ENCODE results near the gene PSME3.
"Not testable (repeated sequence)": the region's sequence is repeated elsewhere in the genome, so short reads cannot be mapped to it uniquely, and the experiment has no call there.

Gene PSME3

GRCh38 chr17:42852351-42852750 is 19.2 kb downstream of the PSME3 start:
- ChIA-PET CTCF (no interaction called here), POLR2A (no interaction called here)
- DNase-seq (ENCODE audit: extremely low spot score) = no peak
- TF ChIP-seq PKNOX1 (IDR thresholded peaks at IDR 0.05) (no peak), FOXM1 (IDR thresholded peaks at IDR 0.05; ENCODE audit: borderline replicate concordance) (no peak), ELF4 (IDR thresholded peaks at IDR 0.05) (no peak), CTBP1 (IDR thresholded peaks at IDR 0.05; ENCODE audit: borderline replicate concordance) (no peak), HDGF (IDR thresholded peaks at IDR 0.05; ENCODE audit: borderline replicate concordance) (no peak), SUZ12 (IDR thresholded peaks at IDR 0.05) (no peak), LEF1 (IDR thresholded peaks at IDR 0.05; ENCODE audit: borderline replicate concordance) (no peak)

GRCh38 chr17:42853004-42853403 is 19.8 kb downstream of the PSME3 start:
- POLR2A ChIA-PET = interaction anchor here (0.8 kb wide), 1 partner anchor 19 kb away, joined by 3 read pairs; no protein-coding TSS in a partner anchor
- DNase-seq (ENCODE audit: extremely low spot score) = no peak
- CTCF ChIA-PET = no interaction called here
- TF ChIP-seq ZNF384 (IDR thresholded peaks at IDR 0.05) (no peak), PKNOX1 (IDR thresholded peaks at IDR 0.05) (no peak), FOXM1 (IDR thresholded peaks at IDR 0.05; ENCODE audit: borderline replicate concordance) (no peak), BHLHE40 (IDR thresholded peaks at IDR 0.05; ENCODE audit: borderline replicate concordance) (no peak), FOXK2 (IDR thresholded peaks at IDR 0.05) (no peak), LEF1 (IDR thresholded peaks at IDR 0.05; ENCODE audit: borderline replicate concordance) (no peak), SP1 (IDR thresholded peaks at IDR 0.05) (no peak), NFRKB (IDR thresholded peaks at IDR 0.05) (no peak), FOXA1 (IDR thresholded peaks at IDR 0.05) (no peak), L3MBTL2 (conservative IDR thresholded peaks at IDR 0.05) (no peak), ELF4 (IDR thresholded peaks at IDR 0.05) (no peak), SUZ12 (IDR thresholded peaks at IDR 0.05) (no peak), HDGF (IDR thresholded peaks at IDR 0.05; ENCODE audit: borderline replicate concordance) (no peak), ARNT (IDR thresholded peaks at IDR 0.05) (no peak), CTBP1 (IDR thresholded peaks at IDR 0.05; ENCODE audit: borderline replicate concordance) (no peak), TARDBP (IDR thresholded peaks at IDR 0.05) (no peak)

DNA sequence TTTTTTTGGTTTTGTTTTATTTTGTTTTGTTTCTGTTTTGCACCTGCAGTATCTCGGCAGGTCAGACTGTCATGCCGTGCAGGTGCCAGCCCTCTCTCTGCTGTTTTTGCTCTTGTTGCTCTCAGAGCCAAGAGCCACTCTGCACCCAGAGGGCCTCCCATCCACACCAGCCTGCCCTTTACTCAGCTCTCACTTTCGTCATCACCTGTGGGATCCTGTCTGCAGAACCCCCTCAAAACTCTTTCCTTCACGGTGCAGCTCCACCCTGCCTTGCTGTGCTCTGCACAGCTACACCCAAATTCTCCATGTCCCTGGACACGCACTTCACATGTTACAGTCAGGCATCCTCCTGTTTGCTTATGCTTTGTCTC is 20.4 kb downstream of the PSME3 start:
- ChIA-PET POLR2A (interaction anchor here (0.8 kb wide), 1 partner anchor 20 kb away, joined by 3 read pairs; no protein-coding TSS in a partner anchor), CTCF (no interaction called here)
- TF ChIP-seq FOXA1 (IDR thresholded peaks at IDR 0.05) (no peak), BHLHE40 (IDR thresholded peaks at IDR 0.05; ENCODE audit: borderline replicate concordance) (no peak), ARNT (IDR thresholded peaks at IDR 0.05) (no peak), PKNOX1 (IDR thresholded peaks at IDR 0.05) (no peak), LEF1 (IDR thresholded peaks at IDR 0.05; ENCODE audit: borderline replicate concordance) (no peak), CTBP1 (IDR thresholded peaks at IDR 0.05; ENCODE audit: borderline replicate concordance) (no peak), TARDBP (IDR thresholded peaks at IDR 0.05) (no peak), FOXK2 (IDR thresholded peaks at IDR 0.05) (no peak), HDGF (IDR thresholded peaks at IDR 0.05; ENCODE audit: borderline replicate concordance) (no peak), NFRKB (IDR thresholded peaks at IDR 0.05) (no peak), ELF4 (IDR thresholded peaks at IDR 0.05) (no peak), ZNF384 (IDR thresholded peaks at IDR 0.05) (no peak), L3MBTL2 (conservative IDR thresholded peaks at IDR 0.05) (no peak), SP1 (IDR thresholded peaks at IDR 0.05) (no peak), FOXM1 (IDR thresholded peaks at IDR 0.05; ENCODE audit: borderline replicate concordance) (no peak), SUZ12 (IDR thresholded peaks at IDR 0.05) (no peak)
- DNase-seq (ENCODE audit: extremely low spot score) = no peak

DNA sequence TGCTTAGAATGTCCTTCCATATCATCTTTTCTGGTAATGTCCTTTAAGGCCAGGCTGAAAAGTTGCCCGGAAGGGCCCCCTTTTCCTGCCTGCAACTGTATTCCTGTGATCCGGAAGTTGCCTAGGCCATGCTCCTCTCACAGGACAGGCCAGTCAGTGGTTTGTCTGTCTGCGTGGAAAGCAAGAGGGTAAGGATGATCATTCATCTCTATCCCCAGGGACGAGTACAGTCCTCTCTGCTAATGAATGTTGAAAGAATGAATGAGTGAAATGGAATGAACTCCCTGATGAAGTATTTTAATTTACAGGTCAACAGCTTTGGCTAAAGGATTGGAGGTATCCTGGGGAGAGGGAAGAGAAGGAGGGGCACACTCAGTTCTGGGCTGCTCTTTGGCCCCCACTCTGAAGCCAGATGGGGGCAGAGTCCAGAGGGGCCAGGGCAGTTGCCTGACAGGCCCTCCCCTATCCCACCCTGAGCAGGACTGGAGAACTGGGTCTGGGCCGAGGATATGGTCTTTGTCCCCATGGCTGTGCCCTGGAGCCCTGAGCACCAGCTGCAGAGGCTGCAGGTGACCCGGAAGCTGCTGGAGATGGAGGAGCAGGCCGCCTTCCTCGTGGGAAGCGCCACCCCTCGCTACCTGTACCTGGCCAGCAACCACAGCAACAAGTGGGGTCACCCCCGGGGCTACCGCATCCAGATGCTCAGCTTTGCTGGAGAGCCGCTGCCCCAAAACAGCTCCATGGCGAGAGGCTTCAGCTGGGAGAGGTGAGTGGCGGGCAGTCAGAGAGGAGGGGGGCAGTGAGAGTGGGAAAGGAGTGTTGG is 21.0 kb downstream of the PSME3 start:
- no peak for DNase-seq (ENCODE audit: extremely low spot score)
- TF ChIP-seq CTBP1 (IDR thresholded peaks at IDR 0.05; ENCODE audit: borderline replicate concordance) = no peak
- no peak for TF ChIP-seq SP1 (IDR thresholded peaks at IDR 0.05)
- no peak for TF ChIP-seq ZNF384 (IDR thresholded peaks at IDR 0.05)
- CTCF ChIA-PET = no interaction called here
- POLR2A ChIA-PET = interaction anchor here (1.2 kb wide), 1 partner anchor 9 kb away, joined by 3 read pairs; no protein-coding TSS in a partner anchor

DNA sequence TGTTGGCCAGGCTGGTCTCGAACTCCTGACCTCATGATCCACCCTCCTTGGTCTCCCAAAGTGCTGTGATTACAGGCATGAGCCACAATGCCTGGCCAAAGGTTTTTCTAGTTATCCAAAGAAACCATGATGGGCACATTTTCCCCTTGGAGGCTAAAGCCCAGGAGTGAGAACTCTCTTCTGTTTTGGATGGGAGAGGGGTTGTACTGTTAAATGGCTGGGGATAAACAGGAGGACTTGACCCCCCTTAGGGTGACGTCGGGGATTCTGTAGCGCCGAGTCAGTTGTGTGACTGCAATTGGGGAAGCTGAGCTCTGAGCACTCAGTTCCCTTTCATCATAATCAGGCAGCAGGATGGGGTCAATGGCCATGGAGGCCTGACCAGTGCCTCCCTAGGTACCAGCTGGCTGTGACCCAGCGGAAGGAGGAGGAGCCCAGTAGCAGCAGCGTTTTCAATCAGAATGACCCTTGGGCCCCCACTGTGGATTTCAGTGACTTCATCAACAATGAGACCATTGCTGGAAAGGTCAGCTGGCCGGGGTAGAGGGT is 21.9 kb downstream of the PSME3 start:
- ChIA-PET CTCF (no interaction called here), POLR2A (interaction anchor here (1.2 kb wide), 1 partner anchor 10 kb away, joined by 3 read pairs; no protein-coding TSS in a partner anchor)
- no peak for DNase-seq (ENCODE audit: extremely low spot score)
- TF ChIP-seq FOXA1 (IDR thresholded peaks at IDR 0.05) = no peak
- no peak for TF ChIP-seq ELF4 (IDR thresholded peaks at IDR 0.05)

- DNase-seq (ENCODE audit: extremely low spot score); POLR2A ChIA-PET; CTCF ChIA-PET: not testable (repeated sequence)
Observed at GRCh38 chr17:42856093-42856492, 22.9 kb downstream of the PSME3 start.

GRCh38 chr17:42856516-42856915 is 23.3 kb downstream of the PSME3 start:
- DNase-seq (ENCODE audit: extremely low spot score); CTCF ChIA-PET: not testable (repeated sequence)
- POLR2A ChIA-PET = interaction anchor here (1.1 kb wide), 1 partner anchor 141 kb away, joined by 3 read pairs; the partner anchor contains the start of gene RPL27

Data from HEK293T (cell line).